Measurements from ENCODE around the gene DUSP19. TPM values are rescaled to one million over a fixed set of nuclear protein-coding genes. Genes with fewer than 3 reads are reported as not detected.

The DUSP19 gene
- total and polyA plus RNA-seq, 10 of the 15 experiments (the other 5 are each of a cell fraction or from before 2014, with no cell fraction given), result 0.16 to 1.7 (median 0.57) TPM

DNA sequence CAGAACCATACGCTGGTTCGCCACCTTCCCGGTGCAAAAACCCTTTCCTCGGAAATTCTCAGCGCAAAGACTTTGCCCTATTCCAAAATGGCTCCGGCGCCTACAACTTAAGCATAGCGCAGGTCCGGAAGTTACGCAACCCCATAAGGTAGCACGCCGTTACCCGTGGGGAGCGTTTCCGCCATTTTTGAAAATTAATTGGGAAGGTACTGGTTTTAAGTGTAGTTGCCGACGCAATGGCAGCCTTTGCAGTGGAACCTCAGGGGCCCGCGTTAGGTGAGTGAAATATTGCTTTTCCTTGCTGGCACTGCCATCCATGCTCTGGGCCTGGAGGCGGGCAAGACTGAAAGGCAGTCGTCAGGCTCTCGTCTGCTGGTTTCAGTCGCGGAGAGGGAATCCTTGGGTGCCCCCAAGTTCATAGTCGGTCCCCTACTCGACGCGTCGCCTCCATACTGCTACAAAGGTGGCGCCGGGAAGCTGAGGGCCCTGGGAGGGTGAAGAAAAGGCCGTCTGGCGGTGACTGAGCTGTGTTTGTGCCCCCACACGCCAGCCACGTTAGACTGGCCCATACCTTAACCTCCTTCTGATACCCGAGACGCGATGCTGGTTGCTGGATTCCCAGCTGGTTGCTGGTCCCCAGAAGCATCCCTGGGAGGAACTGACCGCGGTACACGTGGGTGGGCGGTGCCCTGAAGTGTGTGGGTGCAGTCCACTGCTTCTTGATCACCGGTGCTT, 45.8 kb downstream of the DUSP19 start, which contains the start of gene NUP35 (continued):
- TF ChIP-seq EED (IDR thresholded peaks at IDR 0.05; ENCODE audit: low read depth) (peak; percentile 85; the same call in 1 of the 2 replicates), CREM (IDR thresholded peaks at IDR 0.05; ENCODE audit: low read depth) (peak; percentile 86), MXI1 (IDR thresholded peaks at IDR 0.05; ENCODE audit: low read depth, low read length) (peak; percentile 95), HDAC6 (IDR thresholded peaks at IDR 0.05; ENCODE audit: unreplicated experiment) (no peak), ZNF622 (IDR thresholded peaks at IDR 0.05) (no peak), HCFC1 (IDR thresholded peaks at IDR 0.05; ENCODE audit: low read length) (peak; percentile 80), JUND (IDR thresholded peaks at IDR 0.05; ENCODE audit: low read depth, low read length) (no peak), NFYB (IDR thresholded peaks at IDR 0.05; ENCODE audit: insufficient read depth, low read depth, low read length) (no peak)

DNA sequence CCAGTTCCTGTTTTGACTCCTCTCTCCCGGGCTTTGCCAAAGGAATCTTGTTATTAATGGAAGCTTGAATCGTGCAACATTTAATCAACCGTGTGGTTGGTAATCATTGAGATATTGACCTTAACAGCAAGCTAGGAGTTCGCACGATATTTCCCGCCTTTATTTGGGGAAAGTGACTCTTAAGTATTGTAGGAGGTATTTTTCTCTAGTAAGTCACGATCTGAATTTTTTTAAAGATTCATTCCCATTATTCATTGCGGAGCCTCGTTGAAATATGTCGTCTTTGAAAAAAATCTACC, 46.4 kb downstream of the DUSP19 start:
- Histone ChIP-seq H3K36me3 (ENCODE audit: control insufficient read depth in 2 of 2, insufficient read depth in 2 of 2, low read length in 1 of 2) (no peaks in the 10 kb centered on the region), H3K4me1 (ENCODE audit: control insufficient read depth, insufficient read depth, low read length) (peaks cover 4% of the 10 kb centered on the region; the same call in 1 of the 2 replicates), H3K9me3 (replicated peaks; ENCODE audit: control insufficient read depth, insufficient read depth, low read length) (no peaks in the 10 kb centered on the region), H4K20me1 (ENCODE audit: control insufficient read depth, insufficient read depth) (no peaks in the 10 kb centered on the region), H3K27me3 (replicated peaks in 1 of 2; ENCODE audit: control insufficient read depth in 2 of 2, insufficient read depth in 2 of 2, low read length in 1 of 2) (no peaks in the 10 kb centered on the region), H3K4me3 (peak overlapping the region; percentile 78), H2AFZ (ENCODE audit: control insufficient read depth, low read depth, low read length) (peak overlapping the region; percentile 95), H3K79me2 (ENCODE audit: control insufficient read depth, insufficient read depth, low read length) (peaks cover 42% of the 10 kb centered on the region), H3K27ac (ENCODE audit: control insufficient read depth, insufficient read depth) (peak overlapping the region; percentile 89), H3K9ac (ENCODE audit: control insufficient read depth, insufficient read depth, low read length) (peak overlapping the region; percentile 81), H3K4me2 (ENCODE audit: control insufficient read depth, insufficient read depth) (peak overlapping the region; percentile 88)
- 1% methylated on average over 10 of the region's 10 CpGs for WGBS (ENCODE audit: insufficient coverage, insufficient replicate concordance, low lambda C conversion rate, missing lambda C conversion rate)
- BruUV-seq (replicated peaks), result no TSS peak
- DNase-seq (ENCODE audit: low read depth, low spot score), result peak; percentile 31
- intact Hi-C loops (cut with micrococcal nuclease; ENCODE audit: unreplicated experiment), result no loop called here
- in situ Hi-C loops (cut with MboI), result no loop called here
- ChIA-PET CTCF (interaction anchor here (1.6 kb wide), 1 partner anchor 46 kb away, joined by 4 read pairs; no protein-coding TSS in a partner anchor), RAD21 (ENCODE audit: unreplicated experiment) (no interaction called here), POLR2A (interaction anchor here (0.6 to 1.6 kb wide), 5 partner anchors 38 to 1352 kb away, joined by 3 to 7 read pairs (median 4); partner anchors contain the start of gene DUSP19), SMC1A (ENCODE audit: uncharacterized antibody, unreplicated experiment) (interaction anchor here (0.8 to 1.1 kb wide), 3 partner anchors 12 to 90 kb away, joined by 3 read pairs; no protein-coding TSS in a partner anchor)
- FAIRE-seq, result no peak
- ATAC-seq, result no peak
- TF ChIP-seq IKZF2 (IDR thresholded peaks at IDR 0.05) (peak; percentile 79 to 82; a peak in 3 of 4 replicates), TCF7 (IDR thresholded peaks at IDR 0.05; ENCODE audit: borderline replicate concordance) (0 out of 2 replicates have a peak, but pooled peaks have one; percentile 17), ESRRA (IDR thresholded peaks at IDR 0.05; ENCODE audit: low read length) (no peak), RB1 (IDR thresholded peaks at IDR 0.05; ENCODE audit: borderline replicate concordance) (0 out of 2 replicates have a peak, but pooled peaks have one; percentile 72), RAD51 (IDR thresholded peaks at IDR 0.05) (peak; percentile 7; the same call in 1 of the 2 replicates), GATAD2B (conservative IDR thresholded peaks at IDR 0.05; ENCODE audit: low read depth) (0 out of 2 replicates have a peak, but pooled peaks have one; percentile 1), HDGF (IDR thresholded peaks at IDR 0.05) (no peak), NFYB (IDR thresholded peaks at IDR 0.05; ENCODE audit: insufficient read depth, low read depth, low read length) (no peak), CBX5 (IDR thresholded peaks at IDR 0.05; ENCODE audit: low read depth) (no peak), HCFC1 (IDR thresholded peaks at IDR 0.05; ENCODE audit: low read length) (no peak)
- TF ChIP-seq, protein P1, sequence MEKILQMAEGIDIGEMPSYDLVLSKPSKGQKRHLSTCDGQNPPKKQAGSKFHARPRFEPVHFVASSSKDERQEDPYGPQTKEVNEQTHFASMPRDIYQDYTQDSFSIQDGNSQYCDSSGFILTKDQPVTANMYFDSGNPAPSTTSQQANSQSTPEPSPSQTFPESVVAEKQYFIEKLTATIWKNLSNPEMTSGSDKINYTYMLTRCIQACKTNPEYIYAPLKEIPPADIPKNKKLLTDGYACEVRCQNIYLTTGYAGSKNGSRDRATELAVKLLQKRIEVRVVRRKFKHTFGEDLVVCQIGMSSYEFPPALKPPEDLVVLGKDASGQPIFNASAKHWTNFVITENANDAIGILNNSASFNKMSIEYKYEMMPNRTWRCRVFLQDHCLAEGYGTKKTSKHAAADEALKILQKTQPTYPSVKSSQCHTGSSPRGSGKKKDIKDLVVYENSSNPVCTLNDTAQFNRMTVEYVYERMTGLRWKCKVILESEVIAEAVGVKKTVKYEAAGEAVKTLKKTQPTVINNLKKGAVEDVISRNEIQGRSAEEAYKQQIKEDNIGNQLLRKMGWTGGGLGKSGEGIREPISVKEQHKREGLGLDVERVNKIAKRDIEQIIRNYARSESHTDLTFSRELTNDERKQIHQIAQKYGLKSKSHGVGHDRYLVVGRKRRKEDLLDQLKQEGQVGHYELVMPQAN (conservative IDR thresholded peaks at IDR 0.05), result 0 out of 2 replicates have a peak, but pooled peaks have one; percentile 5
- TF ChIP-seq, protein P2, sequence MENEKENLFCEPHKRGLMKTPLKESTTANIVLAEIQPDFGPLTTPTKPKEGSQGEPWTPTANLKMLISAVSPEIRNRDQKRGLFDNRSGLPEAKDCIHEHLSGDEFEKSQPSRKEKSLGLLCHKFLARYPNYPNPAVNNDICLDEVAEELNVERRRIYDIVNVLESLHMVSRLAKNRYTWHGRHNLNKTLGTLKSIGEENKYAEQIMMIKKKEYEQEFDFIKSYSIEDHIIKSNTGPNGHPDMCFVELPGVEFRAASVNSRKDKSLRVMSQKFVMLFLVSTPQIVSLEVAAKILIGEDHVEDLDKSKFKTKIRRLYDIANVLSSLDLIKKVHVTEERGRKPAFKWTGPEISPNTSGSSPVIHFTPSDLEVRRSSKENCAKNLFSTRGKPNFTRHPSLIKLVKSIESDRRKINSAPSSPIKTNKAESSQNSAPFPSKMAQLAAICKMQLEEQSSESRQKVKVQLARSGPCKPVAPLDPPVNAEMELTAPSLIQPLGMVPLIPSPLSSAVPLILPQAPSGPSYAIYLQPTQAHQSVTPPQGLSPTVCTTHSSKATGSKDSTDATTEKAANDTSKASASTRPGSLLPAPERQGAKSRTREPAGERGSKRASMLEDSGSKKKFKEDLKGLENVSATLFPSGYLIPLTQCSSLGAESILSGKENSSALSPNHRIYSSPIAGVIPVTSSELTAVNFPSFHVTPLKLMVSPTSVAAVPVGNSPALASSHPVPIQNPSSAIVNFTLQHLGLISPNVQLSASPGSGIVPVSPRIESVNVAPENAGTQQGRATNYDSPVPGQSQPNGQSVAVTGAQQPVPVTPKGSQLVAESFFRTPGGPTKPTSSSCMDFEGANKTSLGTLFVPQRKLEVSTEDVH (IDR thresholded peaks at IDR 0.05; ENCODE audit: low read depth, partially characterized antibody), result peak; percentile 24
